Measurements from ENCODE around the gene ANGPT4.

ANGPT4 gene

GRCh38 chr20:934186-934840 lies 18.2 kb upstream of the ANGPT4 start:
- no peak for FAIRE-seq

GRCh38 chr20:933029-933428 lies 16.9 kb upstream of the ANGPT4 start:
- no peak for FAIRE-seq

- FAIRE-seq = peak; percentile 50
Measured at GRCh38 chr20:931401-931800, 15.3 kb upstream of the ANGPT4 start.

- no peak for FAIRE-seq
Measured at GRCh38 chr20:926670-927069, 10.5 kb upstream of the ANGPT4 start.

- FAIRE-seq = no peak
Measured at GRCh38 chr20:925516-925915, 9.4 kb upstream of the ANGPT4 start.

GRCh38 chr20:924639-925038 lies 8.5 kb upstream of the ANGPT4 start:
- FAIRE-seq = no peak

- FAIRE-seq = no peak
Measured at GRCh38 chr20:922781-923180, 6.6 kb upstream of the ANGPT4 start.

GRCh38 chr20:921068-921467 lies 4.9 kb upstream of the ANGPT4 start:
- FAIRE-seq = no peak

GRCh38 chr20:920311-920710 lies 4.2 kb upstream of the ANGPT4 start:
- no peak for FAIRE-seq

GRCh38 chr20:919491-919916 lies 3.4 kb upstream of the ANGPT4 start:
- no peak for FAIRE-seq

- FAIRE-seq = no peak
Measured at GRCh38 chr20:917416-917815, 1.3 kb upstream of the ANGPT4 start.

GRCh38 chr20:916825-917224 lies 691 bp upstream of the ANGPT4 start:
- no peak for FAIRE-seq

- FAIRE-seq = no peak
Measured at GRCh38 chr20:914727-915498, 1.2 kb downstream of the ANGPT4 start.

GRCh38 chr20:913306-913849 lies 2.8 kb downstream of the ANGPT4 start:
- FAIRE-seq = no peak

- FAIRE-seq = no peak
Measured at GRCh38 chr20:911882-912600, 4.1 kb downstream of the ANGPT4 start.

GRCh38 chr20:910870-911770 lies 5.0 kb downstream of the ANGPT4 start:
- FAIRE-seq = no peak

- FAIRE-seq = no peak
Measured at GRCh38 chr20:910132-910869, 5.8 kb downstream of the ANGPT4 start.

GRCh38 chr20:909641-910040 lies 6.5 kb downstream of the ANGPT4 start:
- FAIRE-seq = no peak

GRCh38 chr20:906703-907270 lies 9.3 kb downstream of the ANGPT4 start:
- FAIRE-seq = no peak

GRCh38 chr20:906001-906520 lies 10.1 kb downstream of the ANGPT4 start:
- FAIRE-seq = no peak

GRCh38 chr20:905396-905961 lies 10.7 kb downstream of the ANGPT4 start:
- no peak for FAIRE-seq

All from TTC549 (cell line).